ENCODE results near the gene NUDT21. TPM values are rescaled to one million over a fixed set of nuclear protein-coding genes. Genes with fewer than 3 reads are reported as not detected.

Gene NUDT21
- total and polyA plus RNA-seq, 2 of the 8 experiments (the other 6 are each of a cell fraction or from before 2014, with no cell fraction given): 78.1 to 277 TPM

- TF ChIP-seq FOSL1 (IDR thresholded peaks at IDR 0.05; ENCODE audit: insufficient read depth, low read depth, low read length): no peak
- no peak for TF ChIP-seq EGR1 (IDR thresholded peaks at IDR 0.05; ENCODE audit: borderline replicate concordance, low read depth, low read length)
- TF ChIP-seq EP300 (IDR thresholded peaks at IDR 0.05; ENCODE audit: borderline replicate concordance in 1 of 2, low read depth in 2 of 2, low read length in 2 of 2): no peak
- no peak for TF ChIP-seq CHD2 (IDR thresholded peaks at IDR 0.05; ENCODE audit: low read length)
- no peak for TF ChIP-seq BRCA1 (IDR thresholded peaks at IDR 0.05; ENCODE audit: low read depth, low read length)
- TF ChIP-seq RFX5 (IDR thresholded peaks at IDR 0.05; ENCODE audit: borderline replicate concordance, low read depth, low read length): no peak
- no peak for TF ChIP-seq CBX8 (IDR thresholded peaks at IDR 0.05; ENCODE audit: borderline replicate concordance, low read depth, low read length)
- TF ChIP-seq JUND (IDR thresholded peaks at IDR 0.05; ENCODE audit: low read length): no peak
- TF ChIP-seq RBBP5 (IDR thresholded peaks at IDR 0.05; ENCODE audit: borderline replicate concordance, low read depth, low read length): no peak
Measured at GRCh38 chr16:56389554-56389953, 61.6 kb downstream of the NUDT21 start (continued).

All from H1 (cell line).